Measurements from ENCODE around the gene ZNF787.
"Not testable (repeated sequence)": the region's sequence is repeated elsewhere in the genome, so short reads cannot be mapped to it uniquely, and the experiment has no call there.

ZNF787 gene

GRCh38 chr19:56119582-56119978, 1.5 kb downstream of the ZNF787 start:
- no peak for FAIRE-seq

GRCh38 chr19:56118666-56119581, 2.2 kb downstream of the ZNF787 start:
- FAIRE-seq, result no peak

DNA sequence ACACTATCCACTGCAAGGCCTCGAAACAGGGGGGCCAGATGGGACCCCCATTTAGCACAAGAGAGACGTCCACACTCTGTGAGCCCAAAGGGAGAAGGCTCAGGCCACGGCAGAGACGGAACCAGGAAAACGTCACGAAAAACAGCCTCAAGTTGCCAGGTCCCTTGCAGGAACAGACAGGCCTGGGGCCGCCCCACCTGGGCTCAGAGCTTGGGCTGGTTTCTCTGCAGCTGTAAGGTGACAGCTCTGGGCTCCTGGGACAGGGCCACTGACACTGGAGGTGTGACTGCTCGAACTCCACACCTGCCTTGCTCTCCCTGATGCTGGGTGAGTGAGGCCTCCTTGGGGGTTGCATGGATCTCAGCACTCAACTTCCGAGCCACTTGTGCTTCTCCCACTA, 3.2 kb downstream of the ZNF787 start:
- no peak for FAIRE-seq

DNA sequence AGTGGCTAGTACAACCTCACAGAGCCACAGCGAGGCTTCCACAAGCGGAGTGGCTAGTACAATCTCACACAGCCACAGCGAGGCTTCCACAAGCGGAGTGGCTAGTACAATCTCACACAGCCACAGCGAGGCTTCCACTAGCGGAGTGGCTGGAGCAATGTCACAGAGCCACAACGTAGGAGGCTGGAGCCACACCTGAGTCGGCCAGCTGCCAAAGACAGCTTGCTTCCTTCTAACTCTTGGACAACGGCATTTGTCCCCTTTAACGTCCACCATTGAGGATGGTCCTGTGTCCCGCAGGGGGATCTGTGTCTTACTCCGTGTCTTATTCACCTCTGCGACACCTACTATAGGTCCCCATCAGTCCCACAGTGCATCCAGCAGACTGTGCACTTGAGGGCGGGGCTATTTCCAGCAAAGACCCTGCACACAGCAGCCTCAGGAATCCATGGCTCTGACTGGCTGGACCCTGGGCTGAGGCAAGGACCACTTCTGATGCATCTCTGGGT, 3.7 kb downstream of the ZNF787 start:
- FAIRE-seq, result no peak

- no peak for FAIRE-seq
Observed at GRCh38 chr19:56116606-56117005, 4.5 kb downstream of the ZNF787 start.

GRCh38 chr19:56115490-56115889, 5.6 kb downstream of the ZNF787 start:
- no peak for FAIRE-seq

DNA sequence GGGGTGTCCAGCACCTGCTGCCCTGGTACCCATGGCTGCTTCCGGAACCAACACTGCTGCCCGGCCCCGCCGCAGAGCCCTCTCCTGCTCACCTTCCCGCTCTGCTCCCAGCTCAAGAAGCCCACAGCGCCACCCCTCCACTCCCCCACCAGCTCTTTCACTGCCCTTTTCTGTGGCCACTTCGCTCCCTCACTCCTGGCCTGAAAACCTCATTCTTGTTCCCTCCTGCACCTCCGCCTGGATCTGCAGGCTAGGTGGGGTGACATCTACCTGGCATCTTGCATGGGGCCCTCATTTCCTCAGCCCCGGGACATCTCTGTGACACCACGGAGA, 6.4 kb downstream of the ZNF787 start:
- no peak for FAIRE-seq

- FAIRE-seq, result no peak
Observed at GRCh38 chr19:56114051-56114777, 6.9 kb downstream of the ZNF787 start.

DNA sequence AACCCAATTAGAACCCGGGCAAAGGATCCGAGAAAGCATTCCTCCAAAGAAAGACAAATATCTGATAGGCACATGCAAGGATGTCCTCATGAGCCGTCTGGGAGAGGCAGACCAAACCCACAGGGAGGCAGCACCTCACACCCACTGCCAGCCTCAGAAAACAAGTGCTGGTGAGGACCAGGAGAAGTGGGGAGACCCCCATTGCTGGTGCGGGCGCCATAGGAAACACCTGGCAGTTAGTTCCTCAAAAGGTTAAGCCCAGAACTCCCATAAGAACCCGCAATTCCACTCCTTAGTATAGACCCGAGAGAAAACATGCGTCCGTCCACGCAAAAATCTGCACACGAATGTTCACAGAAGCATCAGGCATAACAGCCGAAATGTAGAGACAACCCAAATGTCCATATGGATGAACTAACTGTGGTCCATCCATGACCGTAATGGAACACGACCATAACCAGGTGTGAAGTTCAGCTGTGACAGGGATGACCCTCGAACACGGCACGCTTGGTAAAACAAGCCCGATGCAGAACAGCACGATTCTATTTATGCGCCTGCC, 7.9 kb downstream of the ZNF787 start:
- no peak for FAIRE-seq

DNA sequence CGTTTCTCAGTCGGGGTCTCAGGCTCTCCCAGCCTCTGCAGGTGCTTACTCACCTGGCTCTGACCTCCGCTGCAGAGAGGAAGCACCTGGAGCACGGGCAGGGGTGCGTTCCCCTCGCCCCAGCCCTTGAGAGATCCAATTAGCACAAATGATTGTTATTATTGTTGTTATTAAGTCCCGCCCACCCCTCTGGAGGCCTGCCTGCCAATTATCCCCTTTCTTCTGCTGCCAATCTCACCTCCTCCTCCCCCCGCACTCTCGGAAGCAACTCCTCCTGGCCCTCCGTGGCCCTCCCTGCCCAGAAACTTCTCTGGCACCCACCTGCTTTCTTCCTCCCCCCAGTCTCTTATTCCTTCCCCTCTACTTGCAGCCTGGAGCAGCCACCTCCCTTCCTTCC, 8.8 kb downstream of the ZNF787 start:
- no peak for FAIRE-seq

- FAIRE-seq, result no peak
Observed at GRCh38 chr19:56111601-56112312, 9.3 kb downstream of the ZNF787 start.

- no peak for FAIRE-seq
Observed at GRCh38 chr19:56110515-56111448, 10.3 kb downstream of the ZNF787 start.

GRCh38 chr19:56109226-56109625, 11.9 kb downstream of the ZNF787 start:
- no peak for FAIRE-seq

GRCh38 chr19:56108447-56109195, 12.5 kb downstream of the ZNF787 start:
- FAIRE-seq, result no peak

- no peak for FAIRE-seq
Observed at GRCh38 chr19:56107626-56108351, 13.3 kb downstream of the ZNF787 start.

GRCh38 chr19:56106993-56107392, 14.1 kb downstream of the ZNF787 start:
- no peak for FAIRE-seq

GRCh38 chr19:56106397-56106849, 14.7 kb downstream of the ZNF787 start:
- FAIRE-seq, result no peak

GRCh38 chr19:56105831-56106396, 15.2 kb downstream of the ZNF787 start:
- not testable (repeated sequence) for FAIRE-seq

- FAIRE-seq, result peak; percentile 95
Observed at GRCh38 chr19:56105090-56105701, 15.9 kb downstream of the ZNF787 start.

Measured in A204.1 (cell line).